Mucosa of descending colon (tissue), 3 donors: ENCODE data around the gene DNAAF2. TPM values are rescaled to one million over a fixed set of nuclear protein-coding genes. Genes with fewer than 3 reads are reported as not detected.

ENCODE experiments used
- ATAC-seq: fragments of 200-7000 bp; cut with Tn5 transposase; one replicate; pipeline ENCODE4 v1.9.1; 2020; ENCODE audit warnings: mild to moderate bottlenecking, moderate library complexity
- DNase-seq, 3 donors: peaks; one replicate each; pipeline ENCODE4 v3.0.0-alpha.2; 2020
- H3K36me3 ChIP-seq: fragments of 200-600 bp; one replicate; pipeline ENCODE4 v1.8.0; 2021; ENCODE audit warnings: low read depth, mild to moderate bottlenecking
- H3K4me1 ChIP-seq: fragments of 200-600 bp; one replicate; pipeline ENCODE4 v1.8.0; 2021; ENCODE audit warnings: low read depth, mild to moderate bottlenecking
- H3K4me3 ChIP-seq: fragments of 200-600 bp; one replicate; pipeline ENCODE4 v1.8.0; 2021; ENCODE audit warnings: mild to moderate bottlenecking
- H3K9me3 ChIP-seq: fragments of 200-600 bp; one replicate; pipeline ENCODE4 v1.8.0; 2021; ENCODE audit warnings: mild to moderate bottlenecking
- intact Hi-C, 2 donors: fragments of 100-400 bp; cut with DNase I in 1 of 2; cut with micrococcal nuclease in 1 of 2; formaldehyde crosslinking; loops; one replicate each; pipeline versions ENCODE4 v1.11.0 to v1.11.1; 2022; cut with DNase I, micrococcal nuclease
- total RNA-seq, 3 donors: library from RNA; stranded (reverse); fragmentation: NEBNext Ultra II Directional in 2 of 3; extraction: Animal tissue kit (Norgen Biotek cat#: 25700) in 2 of 3; gene quantifications; one replicate each; pipeline versions ENCODE4 v1.2.1 to v1.2.4, GENCODE V29; 2021 to 2023
- TF ChIP-seq, protein P1 (sequence below): fragments of 200-600 bp; IDR thresholded peaks from one replicate; pipeline ENCODE4 v1.8.0; 2022; ENCODE audit warnings: antibody characterized with exemption, mild to moderate bottlenecking
- donor health status: DM: no; HTN: no; CAD: no; lungs with moderate emphysema.
- donor health status: DM: no; HTN: no; CAD: no.
- donor health status: DM: no; HTN: yes; CAD: no.

DNAAF2 gene
- total RNA-seq, 3 donors from 2014 or later, result 6.6 to 8.8 (median 6.8) TPM

DNA sequence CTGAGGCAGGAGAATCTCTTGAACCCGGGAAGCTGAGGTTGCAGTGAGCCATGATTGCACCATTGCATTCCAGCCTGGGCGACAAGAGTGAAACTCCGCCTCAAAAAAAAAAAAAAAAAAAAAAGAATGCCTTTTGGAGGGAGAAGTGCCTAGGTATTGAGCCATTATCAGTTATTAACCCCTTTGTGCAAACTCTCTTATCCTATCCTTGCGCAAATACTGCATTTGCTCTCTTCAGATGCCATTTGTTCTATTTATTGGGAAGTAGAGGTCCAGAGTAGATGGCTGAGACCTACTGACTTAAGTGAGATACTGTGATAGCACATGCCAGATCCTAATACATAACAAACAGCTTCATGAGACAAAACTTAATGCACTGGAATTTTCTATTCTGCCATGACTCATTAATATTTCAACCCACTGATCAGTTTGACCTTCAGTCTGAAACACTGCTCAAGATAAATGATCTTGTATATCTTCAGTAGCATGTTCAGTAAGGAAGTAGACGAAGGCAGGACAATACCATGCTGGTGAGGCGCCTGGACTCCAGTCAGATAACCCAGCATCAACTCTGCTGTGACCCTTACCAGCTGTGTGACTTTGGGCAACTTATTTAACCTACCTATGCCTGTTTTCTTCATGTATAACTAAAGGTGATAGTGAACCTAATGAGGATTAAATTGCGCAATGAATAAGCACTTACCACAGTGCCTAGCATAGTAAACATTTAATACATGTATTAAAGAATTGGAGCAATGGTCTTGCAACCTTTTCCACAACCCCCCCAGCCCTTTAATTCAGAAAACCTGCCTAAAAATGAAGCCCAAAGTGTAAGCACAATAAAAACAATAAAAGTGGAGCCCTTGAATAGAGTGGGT lies 5.7 kb upstream of the DNAAF2 start:
- TF ChIP-seq, protein P1, sequence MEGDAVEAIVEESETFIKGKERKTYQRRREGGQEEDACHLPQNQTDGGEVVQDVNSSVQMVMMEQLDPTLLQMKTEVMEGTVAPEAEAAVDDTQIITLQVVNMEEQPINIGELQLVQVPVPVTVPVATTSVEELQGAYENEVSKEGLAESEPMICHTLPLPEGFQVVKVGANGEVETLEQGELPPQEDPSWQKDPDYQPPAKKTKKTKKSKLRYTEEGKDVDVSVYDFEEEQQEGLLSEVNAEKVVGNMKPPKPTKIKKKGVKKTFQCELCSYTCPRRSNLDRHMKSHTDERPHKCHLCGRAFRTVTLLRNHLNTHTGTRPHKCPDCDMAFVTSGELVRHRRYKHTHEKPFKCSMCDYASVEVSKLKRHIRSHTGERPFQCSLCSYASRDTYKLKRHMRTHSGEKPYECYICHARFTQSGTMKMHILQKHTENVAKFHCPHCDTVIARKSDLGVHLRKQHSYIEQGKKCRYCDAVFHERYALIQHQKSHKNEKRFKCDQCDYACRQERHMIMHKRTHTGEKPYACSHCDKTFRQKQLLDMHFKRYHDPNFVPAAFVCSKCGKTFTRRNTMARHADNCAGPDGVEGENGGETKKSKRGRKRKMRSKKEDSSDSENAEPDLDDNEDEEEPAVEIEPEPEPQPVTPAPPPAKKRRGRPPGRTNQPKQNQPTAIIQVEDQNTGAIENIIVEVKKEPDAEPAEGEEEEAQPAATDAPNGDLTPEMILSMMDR, result no peak
- no peak for ATAC-seq
- no peak for DNase-seq
- Histone ChIP-seq H3K4me3 (no peak overlapping the region), H3K36me3 (no peaks in the 10 kb centered on the region), H3K9me3 (no peaks in the 10 kb centered on the region), H3K4me1 (peaks cover 34% of the 10 kb centered on the region)
- intact Hi-C loops, result no loop called here

DNA sequence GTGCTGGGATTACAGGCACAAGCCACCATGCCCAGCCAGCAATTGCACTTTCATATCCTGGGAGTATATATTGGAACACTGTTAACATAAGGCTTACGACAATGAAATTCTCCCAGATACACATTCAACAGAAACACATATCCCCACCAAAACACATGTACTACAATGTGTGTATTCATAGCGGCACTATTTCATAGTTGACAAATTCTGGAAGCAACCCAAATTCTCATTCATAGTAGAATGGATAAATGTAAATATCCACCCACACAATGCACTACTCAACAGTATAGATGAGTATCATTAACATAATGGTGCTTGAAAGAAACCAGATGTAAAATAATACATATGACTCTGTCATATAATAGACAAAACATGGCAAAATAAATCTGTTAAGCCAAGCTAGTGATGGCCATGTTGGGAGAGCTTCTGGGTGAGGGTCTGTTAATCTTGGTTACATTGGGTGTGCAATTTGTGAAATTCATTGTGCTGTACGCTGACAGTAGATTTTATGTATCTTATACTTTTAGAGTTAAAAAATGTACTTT lies 2.6 kb upstream of the DNAAF2 start:
- Histone ChIP-seq H3K36me3 (no peaks in the 10 kb centered on the region), H3K4me1 (peaks cover 28% of the 10 kb centered on the region), H3K4me3 (no peak overlapping the region), H3K9me3 (no peaks in the 10 kb centered on the region)
- DNase-seq, result no peak
- TF ChIP-seq, protein P1, result no peak
- no peak for ATAC-seq
- intact Hi-C loops, result loop anchor here in 1 of 2 donors (10.0 kb wide), 1 partner anchor 127 kb away; the partner anchor contains the start of gene KLHDC2

DNA sequence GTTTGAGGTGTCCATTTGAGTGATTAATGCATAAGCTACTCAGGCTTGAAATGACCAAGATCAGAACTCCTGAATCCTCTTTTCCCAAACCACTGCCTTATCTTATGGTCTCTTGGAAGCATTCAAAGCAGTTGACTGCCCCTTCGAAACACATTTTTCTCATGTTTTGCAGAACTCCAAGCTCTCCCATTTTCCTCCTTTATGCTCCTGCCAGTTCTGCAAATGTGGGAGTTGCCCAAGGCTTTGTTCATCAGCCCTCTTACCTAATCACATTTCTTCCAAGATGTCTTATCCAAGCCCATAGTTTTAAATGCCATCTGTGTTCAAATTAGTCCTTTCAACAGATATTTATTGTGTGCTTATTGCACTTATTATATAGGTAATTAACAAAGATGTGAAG lies 1.8 kb upstream of the DNAAF2 start:
- TF ChIP-seq, protein P1, result no peak
- intact Hi-C loops, result loop anchor here in 1 of 2 donors (10.0 kb wide), 1 partner anchor 128 kb away; the partner anchor contains the start of gene KLHDC2
- no peak for ATAC-seq
- Histone ChIP-seq H3K9me3 (no peaks in the 10 kb centered on the region), H3K4me3 (no peak overlapping the region), H3K36me3 (no peaks in the 10 kb centered on the region), H3K4me1 (peaks cover 21% of the 10 kb centered on the region)
- no peak for DNase-seq

- intact Hi-C loops, result loop anchor here (5.0 to 10.0 kb wide), 2 partner anchors 131 to 133 kb away; partner anchors contain the start of gene KLHDC2 (in 2 of the 2)
- ATAC-seq (peak; percentile 93), DNase-seq (peak; percentile 88 to 97 (median 94))
- Histone ChIP-seq H3K36me3 (no peaks in the 10 kb centered on the region), H3K4me3 (peak overlapping the region; percentile 96), H3K9me3 (no peaks in the 10 kb centered on the region), H3K4me1 (peaks cover 9% of the 10 kb centered on the region)
- TF ChIP-seq, protein P1, result peak; percentile 86
Observed at GRCh38 chr14:49633640-49634546, 1.2 kb downstream of the DNAAF2 start.
